Measurements from ENCODE around the gene ROBO1.

The ROBO1 gene

GRCh38 chr3:79148786-79149185 is 619.0 kb downstream of the ROBO1 start:
- peak in 1 of 2 experiments; percentile 71 for DNase-seq

GRCh38 chr3:79146024-79146423 is 621.8 kb downstream of the ROBO1 start:
- DNase-seq: no peak

DNA sequence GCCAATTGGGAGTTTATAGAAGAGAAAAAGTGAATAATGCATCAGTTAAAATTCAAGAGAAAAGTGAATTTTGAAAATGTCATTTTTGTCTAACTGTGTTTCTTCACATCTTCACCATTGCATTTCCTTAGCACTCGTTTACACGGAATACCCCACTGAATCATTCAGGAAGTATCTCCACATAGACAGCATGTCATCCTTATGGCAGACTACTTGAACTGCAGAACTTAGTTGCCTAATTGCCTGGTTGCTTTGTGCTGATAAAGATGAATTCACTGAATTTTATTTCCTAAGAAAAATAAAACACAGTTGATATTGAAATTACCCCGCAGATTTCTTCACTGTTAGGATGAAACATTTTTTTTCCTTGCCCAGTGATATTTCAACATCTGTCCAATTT is 627.1 kb downstream of the ROBO1 start:
- DNase-seq: peak; percentile 49 to 55

DNA sequence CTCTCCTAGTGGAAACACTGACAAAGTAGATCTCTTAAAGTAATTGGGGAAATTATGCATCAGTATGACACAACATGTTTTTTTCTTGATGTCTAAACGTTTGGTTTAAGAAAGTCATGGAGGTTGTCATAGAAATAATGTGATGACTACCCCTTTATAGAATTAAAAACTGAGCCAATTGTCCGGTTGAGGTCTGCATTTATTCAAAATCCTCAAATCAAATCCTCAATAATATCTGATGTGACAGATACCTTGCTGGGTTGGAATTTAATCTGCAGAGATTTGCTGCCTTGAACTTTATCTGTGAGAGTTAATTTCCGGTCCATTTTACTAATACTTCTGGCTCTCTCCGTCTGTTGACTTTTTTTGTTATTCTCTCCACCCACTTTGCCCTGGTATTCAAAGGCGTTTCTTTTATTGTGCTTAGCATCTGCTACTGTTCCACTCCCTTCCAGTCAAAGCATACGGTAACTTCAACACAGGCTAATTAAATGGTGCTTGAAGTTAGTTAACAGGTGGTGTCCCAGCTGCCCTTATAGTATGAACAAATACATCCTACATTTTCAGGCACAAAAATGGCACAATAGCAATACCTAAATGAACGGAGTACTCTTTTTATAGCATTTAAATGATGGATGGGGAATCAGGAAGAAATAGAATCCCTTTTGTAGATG is 628.3 kb downstream of the ROBO1 start:
- peak; percentile 74 to 89 for DNase-seq

DNA sequence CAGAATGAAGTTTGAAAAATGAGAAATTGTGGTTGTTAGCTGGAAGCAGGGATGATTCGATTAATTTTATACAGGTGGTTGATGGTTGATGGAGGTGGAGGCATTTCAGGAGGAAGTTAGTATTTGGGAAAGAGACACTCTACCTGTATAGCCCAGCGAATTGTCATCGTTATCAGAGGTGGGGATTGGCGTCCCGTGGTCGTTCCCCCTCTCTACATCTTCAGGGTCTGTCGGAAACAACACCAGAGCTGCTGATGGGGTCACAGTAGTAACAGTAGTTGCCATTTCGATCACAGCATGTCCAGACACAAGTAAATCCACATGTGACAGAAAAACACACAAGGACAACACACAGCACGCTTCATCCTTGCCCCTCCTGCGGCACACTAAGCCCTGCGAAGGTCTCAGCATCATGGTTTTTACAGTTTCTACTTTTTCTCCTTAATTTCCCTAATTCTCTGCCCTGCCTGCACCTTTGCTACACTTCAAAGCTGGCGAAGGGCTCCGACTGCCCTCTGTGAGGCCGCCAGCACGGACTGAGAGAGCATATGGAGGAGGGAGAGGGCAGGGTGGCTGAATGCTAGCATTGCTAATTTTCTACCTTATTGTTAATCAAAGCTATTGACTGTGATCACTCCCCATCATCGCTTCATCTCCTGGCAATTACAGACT is 642.3 kb downstream of the ROBO1 start:
- no peak for DNase-seq

DNA sequence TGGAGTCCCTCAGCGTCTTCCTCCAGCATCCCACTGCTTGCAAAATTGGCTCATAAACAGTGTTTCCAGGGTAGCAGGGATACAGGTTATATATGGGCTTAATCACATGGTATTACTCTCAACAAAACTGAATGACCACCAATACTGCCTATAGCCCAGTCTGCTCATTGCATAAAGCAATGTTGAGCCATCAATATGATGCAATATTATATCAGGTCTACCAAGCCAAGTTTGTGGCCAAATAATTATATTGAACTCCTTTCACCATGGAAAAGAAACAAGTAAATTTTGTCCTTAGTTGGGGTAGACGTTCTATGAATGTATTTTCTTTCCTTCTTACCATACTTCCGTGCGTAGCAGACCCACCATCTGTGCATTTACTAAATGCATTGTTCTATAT is 652.3 kb downstream of the ROBO1 start:
- no peak for DNase-seq

DNA sequence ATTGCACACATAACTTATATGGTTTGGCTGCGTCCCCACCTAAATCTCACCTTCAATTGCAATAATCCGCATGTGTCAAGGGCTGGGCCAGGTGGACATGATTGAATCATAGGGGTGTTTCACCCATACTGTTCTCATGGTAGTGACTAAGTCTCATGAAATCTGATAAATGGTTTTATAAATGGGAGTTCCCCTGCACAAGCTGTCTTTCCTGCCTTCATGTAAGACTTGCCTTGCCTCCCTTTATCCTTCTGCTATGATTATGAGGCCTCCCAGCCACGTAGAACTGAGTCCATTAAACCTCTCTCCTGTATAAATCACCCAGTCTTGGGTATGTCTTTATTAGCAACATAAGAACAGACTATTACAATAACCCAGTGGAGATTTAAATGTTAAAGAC is 653.9 kb downstream of the ROBO1 start:
- no peak for DNase-seq

DNA sequence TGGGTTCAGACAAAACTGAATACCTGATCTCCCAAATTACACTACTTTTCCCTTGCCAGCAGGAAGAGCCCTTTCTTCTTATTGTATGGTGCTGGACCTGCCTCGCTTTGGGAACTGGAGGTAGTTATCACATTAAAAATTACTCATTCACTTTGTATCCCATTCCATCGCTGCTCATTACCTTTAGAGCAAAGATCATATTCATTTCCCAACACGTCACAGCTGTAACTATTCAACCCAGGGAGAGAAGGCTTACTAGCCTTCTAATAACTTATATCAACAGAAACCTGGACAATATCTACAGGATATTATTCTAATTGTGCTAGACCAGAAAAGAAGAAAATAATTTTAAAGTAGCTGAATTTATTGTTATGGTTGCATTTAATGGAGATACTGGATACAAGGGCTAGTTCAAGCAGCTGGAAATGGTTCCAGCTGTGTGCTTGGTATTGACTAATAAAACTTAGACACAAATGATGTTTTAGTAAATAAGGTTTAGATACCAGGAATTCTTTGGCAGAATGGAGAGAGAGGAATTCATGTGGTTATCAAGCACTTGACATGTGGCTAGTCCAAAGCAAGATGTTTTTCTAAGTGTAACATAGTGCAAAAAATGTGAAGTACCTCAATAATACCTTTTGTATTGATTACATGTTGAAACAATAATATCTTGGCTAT is 656.3 kb downstream of the ROBO1 start:
- DNase-seq: no peak

DNA sequence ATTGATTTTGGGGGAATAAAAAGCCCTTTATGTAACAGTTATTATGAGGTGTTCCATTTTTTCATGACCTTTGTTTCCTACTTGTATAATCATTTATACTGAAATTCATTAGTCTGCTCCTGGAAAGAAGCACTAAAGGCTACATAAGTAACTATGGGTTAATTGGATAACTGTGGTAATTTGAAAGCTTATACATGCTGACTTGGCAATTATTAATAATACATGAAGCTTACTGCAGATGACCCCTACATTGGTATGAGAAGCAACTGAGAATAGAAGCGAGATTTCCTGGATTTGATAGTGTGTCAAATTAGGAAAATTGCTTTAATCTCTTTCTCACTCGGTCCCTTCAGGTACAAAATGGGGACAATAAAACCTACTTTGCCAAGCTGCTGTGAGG is 658.0 kb downstream of the ROBO1 start:
- DNase-seq: no peak

- no peak for DNase-seq
Observed at GRCh38 chr3:79103307-79103706, 664.5 kb downstream of the ROBO1 start.

GRCh38 chr3:79097964-79098660 is 669.7 kb downstream of the ROBO1 start:
- no peak for DNase-seq

- no peak for DNase-seq
Observed at GRCh38 chr3:79094654-79095053, 673.1 kb downstream of the ROBO1 start.

DNA sequence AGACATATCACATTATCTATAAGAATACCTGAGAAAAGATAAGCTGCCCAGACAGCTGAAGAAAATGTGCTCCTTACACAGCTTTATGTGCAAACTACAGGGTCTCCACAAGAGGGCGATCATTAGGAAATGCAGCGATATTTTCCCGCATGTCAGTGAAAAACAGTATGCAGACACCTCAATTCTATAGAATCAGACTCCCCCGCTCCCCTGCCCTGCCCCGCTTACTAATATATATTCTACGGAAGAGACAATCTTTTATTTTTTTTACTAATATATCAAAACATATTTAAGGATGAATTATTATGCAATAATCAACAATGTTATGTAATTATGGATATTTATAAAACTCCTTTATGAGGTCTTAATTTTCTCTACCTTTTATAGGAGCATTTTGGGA is 681.3 kb downstream of the ROBO1 start:
- peak; percentile 28 to 80 for DNase-seq

GRCh38 chr3:79085171-79085570 is 682.6 kb downstream of the ROBO1 start:
- no peak for DNase-seq

DNA sequence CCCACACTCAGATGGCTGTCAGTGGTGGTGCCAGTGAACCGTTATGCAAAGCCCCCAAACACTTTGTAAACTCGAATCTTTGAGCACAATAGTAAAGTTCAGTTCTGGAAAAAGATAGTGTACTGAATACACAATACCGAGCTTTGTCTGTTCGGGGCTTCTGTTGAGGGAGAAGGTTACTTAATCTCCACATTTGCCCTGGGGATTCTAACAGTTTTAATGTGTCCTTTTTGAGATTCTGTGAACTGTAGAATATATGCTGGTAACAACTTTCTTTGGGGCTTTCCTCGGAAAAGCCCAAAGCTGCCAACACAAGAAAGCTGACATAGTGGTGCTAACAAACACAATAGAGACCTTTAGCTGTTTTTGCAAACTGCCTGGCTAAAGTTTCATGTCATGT is 686.5 kb downstream of the ROBO1 start:
- DNase-seq: no peak

DNA sequence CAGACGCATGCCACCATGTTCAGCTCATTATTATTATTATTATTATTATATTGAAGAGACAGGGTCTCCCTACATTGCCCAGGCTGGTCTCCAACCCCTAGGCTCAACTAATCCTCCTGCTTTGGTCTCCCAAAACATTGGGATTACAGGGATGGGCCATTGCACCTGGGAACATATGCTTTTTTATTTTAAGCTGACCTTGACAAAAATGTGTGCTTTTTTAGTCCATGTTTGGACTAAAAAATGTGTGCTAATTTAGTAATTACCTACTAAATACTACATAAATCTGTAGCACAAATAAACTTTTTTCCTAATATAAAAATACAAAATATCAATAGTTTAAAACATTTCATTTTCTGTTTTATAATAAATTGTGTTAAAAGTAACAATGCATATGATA is 693.2 kb downstream of the ROBO1 start:
- no peak for DNase-seq

- DNase-seq: peak; percentile 67 to 90
Observed at GRCh38 chr3:79067734-79068133, 700.1 kb downstream of the ROBO1 start.

DNA sequence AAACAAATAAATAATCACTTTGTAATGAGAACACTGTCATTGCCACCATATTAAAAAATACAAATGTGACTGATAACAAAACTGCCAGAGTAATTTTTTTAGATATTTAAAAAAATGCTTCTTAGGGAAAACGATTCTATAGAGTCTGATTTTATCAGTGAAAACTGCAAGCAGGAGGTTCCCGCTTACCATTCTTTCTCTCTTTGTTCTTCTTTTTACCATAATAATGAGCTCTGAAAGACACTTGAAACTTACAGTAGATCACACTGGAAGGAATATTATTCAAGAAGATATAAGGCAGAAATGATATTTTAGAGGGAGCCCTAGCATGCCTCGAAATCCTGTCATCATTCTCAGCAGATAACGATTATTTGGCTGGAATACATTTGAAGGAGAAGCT is 701.3 kb downstream of the ROBO1 start:
- no peak for DNase-seq

GRCh38 chr3:79063624-79064023 is 704.2 kb downstream of the ROBO1 start:
- DNase-seq: no peak

DNA sequence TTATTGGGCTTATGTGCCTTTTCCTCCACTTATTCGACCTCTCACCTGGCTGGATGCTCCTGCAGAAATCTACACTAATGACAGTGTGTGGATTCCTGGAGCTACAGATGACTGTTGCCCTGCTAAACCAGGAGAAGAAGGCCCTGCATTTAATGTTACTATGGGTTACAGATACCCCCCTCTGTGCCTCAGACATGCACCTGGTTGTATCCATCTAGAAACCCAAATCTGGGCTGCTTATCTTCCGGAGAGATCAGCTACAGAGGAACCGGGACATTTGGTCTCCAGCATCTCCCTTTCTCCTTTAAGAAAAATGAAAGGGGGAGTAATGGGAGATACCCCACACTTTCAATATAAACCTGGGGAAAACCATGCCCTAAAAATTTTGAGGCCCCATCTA is 710.0 kb downstream of the ROBO1 start:
- DNase-seq: no peak

DNA sequence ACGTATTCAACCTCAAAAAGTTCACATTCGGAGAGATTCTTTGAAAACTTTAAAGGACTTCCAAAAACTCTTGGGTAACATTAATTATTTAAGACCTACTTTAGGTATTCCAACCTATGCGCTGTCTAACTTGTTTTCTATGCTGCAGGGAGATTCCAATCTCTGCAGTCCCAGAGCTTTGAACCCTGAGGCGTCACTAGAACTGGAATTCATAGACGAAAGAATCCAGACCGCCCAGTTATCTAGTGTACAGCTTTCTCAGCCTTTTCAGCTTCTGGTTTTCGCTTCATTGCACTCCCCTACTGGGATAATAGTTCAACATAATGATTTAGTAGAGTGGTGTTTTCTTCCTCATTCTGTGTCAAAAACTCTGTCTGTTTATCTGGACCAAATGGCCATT is 711.3 kb downstream of the ROBO1 start:
- DNase-seq: peak; percentile 66 to 83

DNA sequence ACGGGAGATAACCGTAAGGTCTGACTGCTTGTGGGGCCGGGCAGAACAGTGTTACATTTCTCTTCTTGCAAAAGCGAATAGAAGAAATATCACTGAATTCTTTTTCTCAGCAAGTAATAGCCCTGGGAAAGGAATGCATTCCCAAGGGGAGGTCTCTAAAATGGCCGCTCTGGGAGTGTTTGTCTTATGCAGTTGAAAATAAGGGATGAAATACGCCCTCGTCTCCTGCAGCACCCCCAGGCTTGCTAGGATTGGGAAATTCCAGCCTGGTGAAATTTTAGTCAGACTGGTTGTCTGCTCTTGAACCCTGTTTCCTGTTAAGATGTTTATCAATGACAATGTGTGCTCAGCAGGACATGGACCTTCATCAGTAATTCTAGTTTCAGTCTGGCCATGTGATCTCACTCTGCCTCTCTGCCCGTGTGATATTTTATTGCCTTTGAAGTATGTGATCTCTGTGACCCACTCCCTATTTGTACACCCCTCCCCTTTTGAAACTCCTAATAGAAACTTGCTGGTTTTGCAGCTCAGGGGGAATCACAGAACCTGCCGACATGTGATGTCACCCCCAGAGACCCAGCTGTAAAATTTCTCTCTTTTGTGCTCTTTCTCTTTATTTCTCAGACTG is 715.6 kb downstream of the ROBO1 start:
- no peak for DNase-seq

DNA sequence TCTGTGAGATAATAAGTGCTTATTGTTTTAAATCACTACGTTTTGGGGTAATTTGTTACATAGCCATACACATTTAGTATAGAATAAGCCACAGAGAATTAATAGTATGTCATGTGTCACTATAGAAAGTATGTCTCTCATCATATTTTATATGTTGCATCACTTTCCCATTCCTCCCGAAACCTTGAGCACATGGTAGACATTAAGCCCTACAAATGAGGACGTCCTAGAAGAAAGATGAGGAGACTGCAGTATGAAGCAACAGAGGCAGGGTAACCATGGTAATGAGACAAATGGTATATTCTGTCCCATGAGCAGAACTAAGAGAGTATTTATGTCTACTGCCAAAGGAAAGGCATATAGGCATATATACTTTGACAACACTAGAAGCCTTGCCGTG is 720.2 kb downstream of the ROBO1 start:
- no peak for DNase-seq

Measured in NCI-H446 (cell line).